Stromal cell of bone marrow (primary cell): ENCODE results near the gene ATP2B1.

Experiments
- DNase-seq: peaks from one replicate; pipeline ENCODE4 v3.0.0-alpha.2; 2012; ENCODE audit warnings: low read depth

Gene ATP2B1

DNA sequence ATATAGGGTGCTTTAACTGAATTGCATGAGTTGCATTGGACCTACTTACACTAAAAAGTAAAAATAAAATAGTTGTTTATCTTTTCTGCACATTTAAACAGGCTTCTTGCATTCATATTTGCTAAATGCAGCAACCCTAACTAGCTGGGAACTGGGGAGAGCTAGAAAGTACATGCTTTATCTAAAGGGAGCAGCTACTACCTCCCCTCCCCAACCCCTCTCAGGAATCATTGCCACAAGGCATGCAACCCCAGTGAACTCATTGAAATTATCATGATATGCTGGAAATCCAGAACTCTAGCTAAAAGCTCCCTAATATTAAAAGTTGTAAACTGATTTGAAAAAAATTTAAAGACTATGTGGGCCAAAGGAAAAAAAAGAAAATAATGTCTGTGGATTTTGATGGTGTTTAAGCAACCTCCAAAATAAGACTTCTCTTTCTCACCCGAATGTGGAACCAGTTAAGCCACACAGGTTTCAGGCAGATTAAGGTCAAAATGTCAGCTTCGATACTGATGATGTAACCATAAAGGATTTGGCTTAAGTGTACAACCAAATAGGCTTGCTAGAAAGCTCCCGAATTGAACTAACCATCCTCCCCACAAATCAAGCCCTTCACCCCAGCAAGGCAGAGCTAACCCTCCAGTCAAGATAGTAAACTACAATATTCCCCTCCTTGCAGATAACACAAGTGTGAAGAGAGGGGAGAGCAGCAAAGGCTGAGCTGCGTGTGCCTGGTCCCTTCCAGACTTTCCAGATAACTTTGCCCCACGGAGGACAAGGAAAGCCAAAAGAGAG lies 169.0 kb downstream of the ATP2B1 start:
- no peak for DNase-seq

DNA sequence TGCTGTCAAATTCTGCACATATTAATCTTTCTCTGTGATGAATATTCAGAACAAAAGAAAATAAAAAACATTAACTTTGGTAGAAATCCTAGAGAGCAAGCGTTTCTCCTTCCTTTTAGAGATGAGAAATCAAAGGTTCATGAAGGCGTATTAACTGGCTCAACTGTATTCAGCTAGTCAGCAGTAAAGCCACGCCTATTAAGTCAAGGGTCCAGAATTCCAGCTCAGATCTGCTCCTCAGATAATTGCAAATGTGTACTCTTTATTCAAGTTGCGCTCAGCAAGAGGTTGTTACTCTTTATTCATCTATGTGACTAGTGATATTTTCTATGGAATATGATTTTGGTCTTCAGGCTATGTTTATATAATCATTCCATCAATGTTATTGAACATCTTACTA lies 169.7 kb downstream of the ATP2B1 start:
- DNase-seq: no peak
